GM21723 (cell line): ENCODE results near the gene CEP89.
"Not testable (repeated sequence)": the region's sequence is repeated elsewhere in the genome, so short reads cannot be mapped to it uniquely, and the experiment has no call there.

Experiments used
- ATAC-seq: cut with Tn5 transposase; IDR thresholded peaks from one replicate; pipeline ENCODE4 v1.9.1; 2021; ENCODE audit warnings: mild to moderate bottlenecking, moderate library complexity; ENCODE audit not compliant: unreplicated experiment

Gene CEP89

DNA sequence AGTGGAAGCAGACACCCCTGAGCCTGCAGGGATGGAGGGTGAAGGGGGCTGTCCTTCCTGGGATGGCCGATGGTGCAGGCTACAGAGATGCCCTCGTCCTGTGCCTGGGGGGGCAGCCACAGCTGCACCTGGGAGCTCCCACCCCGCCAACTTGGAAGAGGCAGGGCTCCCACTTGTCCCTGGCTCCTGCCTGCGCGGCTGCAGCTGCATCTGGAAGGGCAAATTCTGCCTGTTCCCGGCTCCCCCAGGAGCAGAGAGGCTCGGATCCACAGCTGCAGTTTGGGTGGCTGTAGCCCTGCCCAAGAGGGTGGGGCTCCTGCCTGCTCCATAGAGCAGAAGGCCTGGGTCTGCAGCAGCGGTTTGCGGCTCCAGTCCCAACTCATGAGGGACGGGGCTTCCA, 2.2 kb downstream of the CEP89 start:
- ATAC-seq, result no peak

- no peak for ATAC-seq
These were observed 5.0 kb downstream of the CEP89 start for GRCh38 chr19:32966750-32967149.

- no peak for ATAC-seq
These were observed 26.5 kb downstream of the CEP89 start for GRCh38 chr19:32945260-32945659.

- not testable (repeated sequence) for ATAC-seq
These were observed 30.5 kb downstream of the CEP89 start for GRCh38 chr19:32941273-32941672.

DNA sequence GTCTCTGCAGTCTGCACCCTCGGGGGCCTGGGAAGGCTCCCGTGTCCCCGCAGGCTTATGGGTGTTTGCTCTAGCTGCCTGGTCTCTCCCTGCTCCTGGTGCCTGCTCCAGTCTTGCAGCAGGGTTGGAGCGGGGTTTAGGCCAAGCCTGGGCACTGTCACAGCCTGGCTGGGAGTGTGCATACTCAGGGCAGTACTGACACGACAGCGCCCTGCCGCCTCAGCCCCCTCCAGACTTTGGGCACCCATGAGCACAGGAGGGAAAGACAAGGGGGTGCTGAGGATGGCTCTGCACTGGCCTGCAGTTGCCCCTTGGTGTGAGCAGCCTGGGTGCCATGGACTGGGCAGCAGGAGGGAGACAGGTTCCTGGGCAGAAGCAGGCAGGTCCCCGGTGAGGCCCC, 35.7 kb downstream of the CEP89 start:
- no peak for ATAC-seq

DNA sequence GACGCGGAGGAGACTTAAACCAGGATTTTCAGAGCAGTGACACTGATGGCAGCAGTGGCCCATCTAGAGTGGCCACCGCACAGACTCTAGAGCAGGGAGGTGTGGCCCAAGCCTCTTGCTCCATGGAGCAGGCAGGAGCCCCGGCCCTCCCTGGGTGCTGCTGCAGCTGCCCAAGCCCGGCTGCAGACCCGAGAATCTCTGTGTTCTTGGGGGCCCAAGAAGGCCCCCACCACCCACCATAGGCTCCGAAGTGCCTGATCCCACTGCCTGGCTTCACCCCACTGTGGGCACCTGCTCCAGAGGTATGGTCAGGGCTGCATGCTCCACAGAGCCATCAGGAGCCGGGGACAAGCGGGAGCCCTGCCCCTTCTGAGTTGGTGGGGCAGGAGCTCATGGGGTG, 36.1 kb downstream of the CEP89 start:
- no peak for ATAC-seq

GRCh38 chr19:32933571-32933970, 38.2 kb downstream of the CEP89 start:
- ATAC-seq, result no peak

DNA sequence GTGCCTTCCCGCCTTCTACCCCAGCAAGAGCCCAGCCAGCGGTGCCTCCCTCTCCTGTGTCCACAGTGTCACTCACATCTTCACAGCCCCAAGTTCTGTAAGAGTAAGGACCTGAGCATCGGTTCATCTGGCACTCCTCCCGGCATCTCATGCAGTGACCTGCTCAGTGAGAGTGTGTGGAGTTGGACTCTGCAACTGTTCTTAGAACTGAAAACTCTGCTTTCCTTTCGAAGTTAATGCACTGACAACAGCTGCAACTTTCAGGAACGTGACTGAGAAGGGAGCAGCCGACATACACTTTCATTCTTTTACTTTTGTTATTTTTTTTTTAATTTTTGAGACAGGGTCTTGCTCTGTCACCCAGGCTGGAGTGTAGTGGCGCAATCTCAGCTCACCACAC, 41.2 kb downstream of the CEP89 start:
- no peak for ATAC-seq

GRCh38 chr19:32928806-32929205, 43.0 kb downstream of the CEP89 start:
- ATAC-seq, result no peak

DNA sequence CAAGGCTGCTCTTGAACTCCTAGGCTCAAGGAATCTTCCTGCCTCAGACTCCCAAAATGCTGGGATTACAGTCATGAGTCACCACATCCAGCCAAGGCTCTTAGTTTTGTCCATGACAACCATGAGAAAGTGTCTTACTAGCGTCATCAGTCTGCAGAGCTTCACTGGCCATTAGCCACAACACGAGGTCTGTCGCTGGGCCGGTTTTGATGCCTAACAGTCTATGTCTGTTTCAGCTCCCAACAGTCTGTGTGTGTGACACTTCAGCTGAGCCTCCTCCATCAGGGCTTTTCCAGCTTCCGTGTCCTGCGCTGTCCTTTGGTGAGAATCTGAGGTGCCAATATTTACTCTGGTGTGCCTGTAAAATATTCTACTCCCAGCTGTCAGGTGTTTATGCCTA, 47.6 kb downstream of the CEP89 start:
- no peak for ATAC-seq

GRCh38 chr19:32921624-32922023, 50.1 kb downstream of the CEP89 start:
- no peak for ATAC-seq

GRCh38 chr19:32919365-32919764, 52.4 kb downstream of the CEP89 start:
- ATAC-seq, result no peak

DNA sequence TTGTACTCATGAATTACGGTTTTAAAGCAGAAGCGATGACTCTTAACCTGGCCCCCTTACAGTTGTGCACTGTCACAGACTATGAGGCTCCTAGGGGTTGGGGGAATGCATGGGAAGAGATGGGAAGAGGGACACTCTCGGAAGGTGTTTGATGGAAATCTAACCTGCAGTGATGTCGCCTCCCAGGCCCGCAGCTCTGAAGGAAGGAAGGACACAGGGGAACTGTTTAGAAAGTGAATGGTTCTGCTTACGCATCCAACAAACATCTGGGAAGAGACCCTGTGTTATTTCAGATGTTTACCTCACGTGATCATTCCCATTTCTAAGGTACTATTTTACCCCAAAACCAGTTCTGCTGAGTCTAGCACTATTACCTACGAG, 54.2 kb downstream of the CEP89 start:
- no peak for ATAC-seq

GRCh38 chr19:32916969-32917615, 54.7 kb downstream of the CEP89 start:
- ATAC-seq, result no peak

- ATAC-seq, result no peak
These were observed 56.7 kb downstream of the CEP89 start for GRCh38 chr19:32914879-32915660.

DNA sequence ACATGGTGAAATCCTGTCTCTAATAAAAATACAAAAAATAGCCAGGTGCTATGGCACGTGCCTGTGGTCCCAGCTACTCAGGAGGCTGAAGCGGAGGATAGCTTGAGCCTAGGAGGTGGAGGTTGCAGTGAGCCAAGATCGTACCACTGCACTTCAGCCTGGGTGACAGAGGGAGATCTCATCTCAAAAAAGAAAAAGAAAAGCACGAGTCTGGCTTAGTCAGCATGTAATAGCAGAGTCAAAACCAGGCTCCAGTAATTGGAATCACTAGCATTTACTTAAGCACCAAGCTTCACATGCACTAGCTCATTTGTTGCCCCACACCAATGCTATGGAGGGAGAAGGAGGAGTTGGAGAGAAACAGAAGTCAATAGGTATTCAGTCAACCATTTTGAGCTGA, 60.3 kb downstream of the CEP89 start:
- ATAC-seq, result no peak

GRCh38 chr19:32910874-32911273, 60.9 kb downstream of the CEP89 start:
- ATAC-seq, result no peak

- no peak for ATAC-seq
These were observed 61.7 kb downstream of the CEP89 start for GRCh38 chr19:32910094-32910493.

DNA sequence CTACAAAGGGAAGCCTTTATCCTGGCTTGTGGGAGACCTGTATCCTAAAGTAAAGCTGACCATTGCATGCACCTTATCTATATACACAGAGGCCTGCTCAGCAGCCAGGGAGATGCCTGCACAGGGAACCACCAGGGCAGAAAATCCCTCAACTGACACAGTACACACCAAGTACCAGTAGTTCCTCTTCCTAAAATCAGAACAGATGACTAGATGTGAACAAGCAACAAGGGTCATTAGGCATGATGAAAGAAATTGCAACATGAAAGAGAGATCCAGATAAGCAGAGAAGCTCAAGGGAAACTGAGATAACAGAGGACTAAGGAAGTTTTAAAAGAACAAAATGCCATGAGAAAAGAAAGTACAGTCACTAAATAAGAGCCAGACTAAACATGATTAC, 62.5 kb downstream of the CEP89 start:
- no peak for ATAC-seq

- ATAC-seq, result no peak
These were observed 63.0 kb downstream of the CEP89 start for GRCh38 chr19:32908641-32909190.

DNA sequence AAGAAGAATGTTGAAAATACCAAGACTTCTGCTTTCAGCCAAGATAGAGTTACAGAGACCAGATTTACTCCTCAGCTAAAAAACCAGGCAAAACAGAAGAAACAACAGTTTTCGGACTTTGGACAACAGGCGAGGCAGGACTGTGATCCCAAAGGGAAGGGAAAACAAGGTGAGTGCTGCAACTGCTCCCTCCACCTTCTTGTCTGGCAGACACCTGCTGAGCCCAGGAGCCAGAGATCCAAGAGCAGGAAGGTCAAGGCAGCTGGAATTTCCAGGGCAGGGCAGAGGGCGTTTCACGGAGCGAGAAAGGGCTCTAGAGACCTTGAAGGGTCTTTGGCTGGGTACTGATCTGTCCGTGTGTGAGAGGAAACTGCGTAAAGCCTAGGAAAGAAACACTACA, 69.3 kb downstream of the CEP89 start:
- no peak for ATAC-seq

DNA sequence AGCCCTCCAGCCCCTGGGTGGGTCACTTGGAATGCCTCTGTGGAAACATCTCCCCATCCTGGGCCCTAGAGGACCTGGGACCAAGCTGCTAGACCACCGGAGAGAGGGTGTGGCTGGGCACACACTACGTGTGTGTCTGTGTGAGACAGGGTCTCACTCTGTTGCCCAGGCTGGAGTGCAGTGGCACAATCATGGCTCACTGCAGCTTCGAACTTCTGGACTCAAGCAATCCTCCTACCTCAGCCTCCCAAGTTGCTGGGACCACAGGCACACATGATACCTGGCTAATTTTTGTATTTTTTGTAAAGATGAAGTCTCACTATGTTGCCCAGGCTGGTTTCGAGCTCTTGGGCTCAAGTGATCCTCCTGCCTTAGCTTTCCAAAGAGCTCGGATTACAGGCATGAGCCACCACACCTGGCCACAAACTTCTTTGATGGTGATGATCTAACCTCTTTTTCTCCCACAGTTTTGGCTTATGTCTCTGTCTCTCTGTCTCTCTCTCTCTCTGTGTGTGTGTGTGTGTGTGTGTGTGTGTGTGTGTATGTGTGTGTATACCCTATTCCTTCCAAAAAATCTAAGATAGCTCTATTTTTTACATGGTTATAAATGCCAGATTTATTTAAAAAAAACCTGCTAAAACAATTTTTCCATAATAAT, 70.1 kb downstream of the CEP89 start:
- no peak for ATAC-seq
